ENCODE results near the gene IQGAP3.

DNA sequence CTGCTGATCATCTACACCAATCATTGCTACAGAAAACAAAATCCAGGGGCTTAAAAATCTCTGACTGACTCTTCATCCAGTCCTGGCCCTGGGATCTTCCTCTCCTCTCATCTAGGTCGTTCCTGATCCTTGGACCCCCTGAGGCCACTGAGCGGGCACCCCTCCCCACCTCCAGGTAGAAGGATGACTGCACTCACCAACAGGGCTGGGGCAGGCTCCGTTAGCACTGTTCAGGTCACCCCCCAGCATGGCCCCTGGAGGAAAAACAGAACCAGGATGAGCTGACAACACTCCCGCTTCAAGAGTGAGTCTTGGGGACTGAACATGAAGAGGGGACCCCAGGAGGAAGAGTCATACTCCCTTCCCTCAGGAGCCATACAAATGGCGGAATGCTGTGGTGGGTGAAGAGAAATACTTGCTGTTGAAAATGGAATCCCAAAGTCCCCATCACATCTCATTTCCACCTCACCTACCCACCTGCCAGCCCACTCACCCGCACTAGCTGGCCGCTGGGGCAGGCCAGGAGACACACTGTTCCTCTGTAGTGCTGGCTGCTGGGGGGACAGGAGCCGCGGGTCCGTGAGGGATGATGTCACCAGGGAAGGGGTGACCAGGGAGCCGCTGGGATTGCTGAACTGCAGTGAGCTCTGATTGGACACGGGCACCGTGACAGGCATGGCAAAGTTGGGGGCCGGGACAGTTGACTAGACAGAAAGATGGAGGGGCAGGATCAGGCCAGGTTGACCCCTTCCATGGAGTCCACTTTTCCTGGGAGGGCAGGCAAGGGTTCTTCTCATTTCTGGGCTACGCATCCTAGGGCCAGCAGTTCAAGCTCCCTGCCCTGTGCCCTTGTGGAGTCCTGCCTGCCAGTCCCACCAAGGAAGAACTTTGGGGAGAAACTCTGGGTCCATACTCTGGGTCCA is 93.0 kb downstream of the IQGAP3 start:
- TF ChIP-seq, protein P1, sequence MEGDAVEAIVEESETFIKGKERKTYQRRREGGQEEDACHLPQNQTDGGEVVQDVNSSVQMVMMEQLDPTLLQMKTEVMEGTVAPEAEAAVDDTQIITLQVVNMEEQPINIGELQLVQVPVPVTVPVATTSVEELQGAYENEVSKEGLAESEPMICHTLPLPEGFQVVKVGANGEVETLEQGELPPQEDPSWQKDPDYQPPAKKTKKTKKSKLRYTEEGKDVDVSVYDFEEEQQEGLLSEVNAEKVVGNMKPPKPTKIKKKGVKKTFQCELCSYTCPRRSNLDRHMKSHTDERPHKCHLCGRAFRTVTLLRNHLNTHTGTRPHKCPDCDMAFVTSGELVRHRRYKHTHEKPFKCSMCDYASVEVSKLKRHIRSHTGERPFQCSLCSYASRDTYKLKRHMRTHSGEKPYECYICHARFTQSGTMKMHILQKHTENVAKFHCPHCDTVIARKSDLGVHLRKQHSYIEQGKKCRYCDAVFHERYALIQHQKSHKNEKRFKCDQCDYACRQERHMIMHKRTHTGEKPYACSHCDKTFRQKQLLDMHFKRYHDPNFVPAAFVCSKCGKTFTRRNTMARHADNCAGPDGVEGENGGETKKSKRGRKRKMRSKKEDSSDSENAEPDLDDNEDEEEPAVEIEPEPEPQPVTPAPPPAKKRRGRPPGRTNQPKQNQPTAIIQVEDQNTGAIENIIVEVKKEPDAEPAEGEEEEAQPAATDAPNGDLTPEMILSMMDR (IDR thresholded peaks at IDR 0.05), result no peak
- TF ChIP-seq POLR2A (IDR thresholded peaks at IDR 0.05), result no peak

Data from esophagus squamous epithelium (tissue), 4 donors.